C4-2B (cell line): Measurements from ENCODE around the gene TPBG.

Source experiments
- H3K27ac ChIP-seq: fragments of 450-650 bp; 2 replicates; pipeline ENCODE4 v1.5.1; 2017
- CTCF ChIP-seq: fragments of 450-650 bp; conservative IDR thresholded peaks from 2 replicates; pipeline ENCODE4 v1.5.1; 2017; ENCODE audit warnings: mild to moderate bottlenecking
- ZFX ChIP-seq: fragments of 450-650 bp; IDR thresholded peaks from 2 replicates; pipeline ENCODE4 v1.6.1; 2017

TPBG gene

GRCh38 chr6:82363428-82364086, at the start of gene TPBG:
TPBG (plus strand) TSS chr6:82363817; CDS start chr6:82364962, 1,145 bp downstream.
- H3K27ac ChIP-seq = no peak within 1 kb of the TSS; the same call in 1 of the 2 replicates
- peak; percentile 36 for TF ChIP-seq CTCF
- no peak for TF ChIP-seq ZFX

GRCh38 chr6:82322386-82322785, 41.2 kb upstream of the TPBG start:
- no peak overlapping the region for H3K27ac ChIP-seq
- TF ChIP-seq CTCF = no peak
- no peak for TF ChIP-seq ZFX

- no peak overlapping the region for H3K27ac ChIP-seq
- TF ChIP-seq CTCF (no peak), ZFX (no peak)
These were observed 33.9 kb upstream of the TPBG start for GRCh38 chr6:82329766-82330165.

GRCh38 chr6:82330171-82330804, 33.3 kb upstream of the TPBG start:
- TF ChIP-seq ZFX (no peak), CTCF (no peak)
- H3K27ac ChIP-seq = no peak overlapping the region

GRCh38 chr6:82331031-82331773, 32.4 kb upstream of the TPBG start:
- H3K27ac ChIP-seq = no peak overlapping the region
- peak; percentile 7; the same call in 1 of the 2 replicates for TF ChIP-seq CTCF
- no peak for TF ChIP-seq ZFX

- H3K27ac ChIP-seq = no peak overlapping the region
- TF ChIP-seq ZFX (no peak), CTCF (no peak)
These were observed 29.8 kb upstream of the TPBG start for GRCh38 chr6:82333781-82334180.

- no peak overlapping the region for H3K27ac ChIP-seq
- no peak for TF ChIP-seq CTCF
- TF ChIP-seq ZFX = no peak
These were observed 25.8 kb upstream of the TPBG start for GRCh38 chr6:82337688-82338257.
